CD4-positive, alpha-beta T cell treated with Interleukin-2 at 100 ng/mL for 4 hours (primary cell): ENCODE measurements around the gene CCL13.
"Not testable (repeated sequence)": the region's sequence is repeated elsewhere in the genome, so short reads cannot be mapped to it uniquely, and the experiment has no call there.

Experiments
- DNase-seq: peaks from one replicate; pipeline ENCODE4 v3.0.0-alpha.2; 2020; ENCODE audit warnings: low spot score

CCL13 gene

GRCh38 chr17:34356194-34356593, at the start of gene CCL13:
CCL13 (plus strand) TSS chr17:34356480; CDS start chr17:34356527, 47 bp downstream.
- no peak for DNase-seq

DNA sequence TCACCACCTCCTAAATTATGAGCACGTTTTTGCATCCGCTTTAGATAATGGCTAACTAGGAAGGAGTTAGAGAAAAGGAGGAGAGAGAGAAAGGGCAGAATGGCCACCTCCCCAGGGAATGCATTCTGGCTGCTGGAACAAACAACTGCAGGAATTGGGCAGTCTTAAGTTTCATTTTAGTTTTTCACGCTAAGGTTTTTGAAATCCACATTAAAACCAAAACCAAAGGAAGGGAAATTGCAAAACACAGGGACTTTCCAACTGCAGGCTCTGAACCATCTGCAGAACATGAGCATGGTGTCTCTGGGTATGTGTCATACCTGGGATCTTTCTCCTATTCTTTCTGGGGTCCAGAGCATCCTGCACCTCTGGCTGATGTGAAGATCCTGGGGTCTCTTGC, 49.2 kb upstream of the CCL13 start:
- no peak for DNase-seq

DNA sequence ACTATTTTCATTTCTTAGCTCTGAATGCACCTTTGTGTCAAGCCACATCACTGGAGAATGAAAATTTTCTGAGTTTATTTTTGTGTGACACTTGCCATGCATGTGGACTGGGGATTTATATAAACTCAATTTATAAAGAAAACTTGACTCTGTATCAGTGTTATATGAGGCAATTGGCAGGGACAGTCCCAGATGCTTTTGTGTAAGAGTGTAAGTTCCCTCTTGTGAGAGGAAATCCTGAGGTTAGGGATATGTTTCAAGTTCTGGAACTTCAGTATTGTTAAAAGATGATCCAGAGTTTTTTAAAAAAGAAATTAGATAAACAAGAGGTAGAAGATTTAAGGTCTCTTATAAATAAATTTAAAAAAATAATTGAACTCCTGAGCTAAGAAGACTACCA, 47.9 kb upstream of the CCL13 start:
- no peak for DNase-seq

- DNase-seq: no peak
Observed at GRCh38 chr17:34311291-34311690, 45.0 kb upstream of the CCL13 start.

DNA sequence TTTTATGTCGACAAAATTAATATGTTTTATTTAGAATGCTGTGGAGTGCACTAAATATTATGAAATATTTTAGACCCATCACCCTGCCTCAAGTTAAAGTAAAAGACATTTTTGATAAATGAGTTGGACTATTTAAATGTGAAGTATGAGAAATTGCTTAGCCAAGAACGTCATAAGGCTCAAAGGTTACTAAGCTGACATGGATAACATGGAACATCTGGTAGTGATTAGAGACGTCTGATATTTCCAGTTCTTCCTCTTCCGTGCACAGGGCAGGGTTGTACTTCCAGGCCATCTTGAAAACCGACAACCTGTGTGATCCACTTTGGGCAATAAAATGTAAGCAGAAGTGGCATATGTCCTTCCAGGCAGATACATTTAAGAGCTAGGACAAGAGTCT, 44.2 kb upstream of the CCL13 start:
- no peak for DNase-seq

- no peak for DNase-seq
Observed at GRCh38 chr17:34313164-34313563, 43.1 kb upstream of the CCL13 start.

DNA sequence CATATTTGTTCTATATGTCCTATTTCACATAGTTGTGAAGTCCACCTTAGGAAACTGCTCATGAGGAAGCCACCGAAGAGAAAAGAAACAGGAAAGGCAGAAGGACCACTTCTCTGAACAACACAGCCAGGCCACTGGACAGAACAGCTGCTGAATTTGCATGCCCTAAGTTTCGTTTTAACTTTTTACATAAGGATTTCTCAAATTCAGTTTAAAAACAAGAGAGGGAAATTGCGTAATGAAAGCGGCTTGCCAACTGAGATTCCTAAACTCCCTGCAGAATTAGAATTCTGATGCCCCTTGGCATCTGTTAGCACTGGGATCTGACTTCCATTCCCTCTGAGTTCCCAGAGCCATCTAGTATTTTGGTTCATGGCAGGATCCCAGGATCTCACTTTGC, 42.0 kb upstream of the CCL13 start:
- DNase-seq: no peak

- DNase-seq: no peak
Observed at GRCh38 chr17:34318474-34318873, 37.8 kb upstream of the CCL13 start.

DNA sequence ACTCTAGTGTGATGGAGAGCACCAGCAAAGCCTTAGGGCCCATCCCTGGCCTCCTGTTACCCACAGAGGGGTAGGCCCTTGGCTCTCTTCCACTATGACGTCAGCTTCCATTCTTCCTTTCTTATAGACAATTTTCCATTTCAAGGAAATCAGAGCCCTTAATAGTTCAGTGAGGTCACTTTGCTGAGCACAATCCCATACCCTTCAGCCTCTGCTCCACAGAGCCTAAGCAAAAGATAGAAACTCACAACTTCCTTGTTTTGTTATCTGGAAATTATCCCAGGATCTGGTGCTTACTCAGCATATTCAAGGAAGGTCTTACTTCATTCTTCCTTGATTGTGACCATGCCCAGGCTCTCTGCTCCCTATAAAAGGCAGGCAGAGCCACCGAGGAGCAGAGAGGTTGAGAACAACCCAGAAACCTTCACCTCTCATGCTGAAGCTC, 37.2 kb upstream of the CCL13 start, which contains the start of gene CCL8:
TSS of gene CCL8 (plus strand) at position 397 of the 445 bp plus-strand sequence. CDS start 67 bp downstream, outside the sequence.
- DNase-seq: no peak

DNA sequence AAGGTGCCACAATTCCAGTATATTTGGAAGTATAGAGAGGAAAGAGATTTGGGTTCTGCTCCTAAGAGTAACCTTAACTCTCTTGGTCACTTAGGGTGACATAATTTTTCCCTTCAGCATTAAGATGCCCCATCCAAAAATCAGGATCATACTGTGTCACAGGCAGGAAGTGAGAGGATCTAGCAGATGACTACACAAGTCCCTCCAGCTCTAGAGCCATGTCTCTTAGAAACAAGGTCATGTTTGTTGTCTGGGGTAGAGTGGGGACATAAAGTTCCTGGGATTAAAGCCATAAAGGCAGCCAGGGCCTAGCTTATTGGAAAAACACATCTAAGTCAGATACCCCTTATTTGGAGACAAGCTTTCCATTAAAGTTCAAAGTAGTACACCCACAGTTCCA, 34.3 kb upstream of the CCL13 start:
- no peak for DNase-seq

- DNase-seq: not testable (repeated sequence)
Observed at GRCh38 chr17:34327580-34327979, 28.7 kb upstream of the CCL13 start.

GRCh38 chr17:34337701-34338100, 18.6 kb upstream of the CCL13 start:
- DNase-seq: no peak

DNA sequence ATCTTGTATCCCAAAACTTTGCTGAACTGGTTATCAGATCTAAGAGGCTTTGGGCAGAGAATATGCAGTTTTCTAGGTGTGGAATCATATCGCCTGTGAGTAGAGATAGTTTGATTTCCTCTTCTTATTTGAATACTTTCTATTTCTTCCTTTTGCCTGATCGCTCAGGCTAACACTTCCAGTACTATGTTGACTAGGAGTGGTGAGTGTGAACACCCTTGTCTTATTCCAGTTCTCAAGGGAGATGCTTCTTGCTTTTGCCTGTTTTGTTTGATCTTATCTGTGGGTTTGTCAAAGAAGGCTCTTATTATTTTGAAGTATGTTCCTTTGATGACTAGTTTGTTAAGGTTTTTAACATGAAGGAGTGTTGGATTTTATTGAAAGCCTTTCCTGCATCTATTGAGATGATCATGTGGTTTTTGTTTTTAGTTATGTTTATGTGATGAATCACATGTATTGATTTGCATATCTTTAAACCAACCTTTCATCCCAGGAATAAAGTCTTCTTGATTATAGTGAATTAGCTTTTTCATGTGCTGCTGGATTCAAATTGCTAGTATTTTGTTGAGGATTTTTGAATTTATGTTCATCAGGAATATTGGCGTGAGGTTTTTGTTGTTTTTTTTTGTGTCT, 17.0 kb upstream of the CCL13 start:
- no peak for DNase-seq

GRCh38 chr17:34341916-34342315, 14.4 kb upstream of the CCL13 start:
- no peak for DNase-seq

DNA sequence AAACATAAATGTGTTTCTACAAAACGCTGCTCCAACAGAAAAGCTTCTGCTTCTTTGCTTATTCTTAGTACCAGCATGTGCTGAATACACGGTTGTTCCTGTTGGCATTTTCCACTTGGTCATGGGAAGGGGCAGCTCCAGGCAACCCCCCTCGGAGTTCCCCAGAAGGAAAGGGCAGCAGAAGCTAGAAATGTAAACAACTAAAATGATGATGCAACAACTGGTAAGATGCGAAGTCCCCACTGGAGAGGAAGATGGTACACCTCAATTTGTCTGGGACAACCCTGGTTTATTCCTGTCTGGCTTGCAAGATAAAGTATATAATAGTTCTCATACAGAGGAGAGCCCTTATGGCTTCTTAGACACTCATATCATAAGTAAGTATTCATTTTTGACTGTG, 9.2 kb upstream of the CCL13 start:
- no peak for DNase-seq

- no peak for DNase-seq
Observed at GRCh38 chr17:34349751-34350150, 6.5 kb upstream of the CCL13 start.

- no peak for DNase-seq
Observed at GRCh38 chr17:34351096-34351495, 5.2 kb upstream of the CCL13 start.

DNA sequence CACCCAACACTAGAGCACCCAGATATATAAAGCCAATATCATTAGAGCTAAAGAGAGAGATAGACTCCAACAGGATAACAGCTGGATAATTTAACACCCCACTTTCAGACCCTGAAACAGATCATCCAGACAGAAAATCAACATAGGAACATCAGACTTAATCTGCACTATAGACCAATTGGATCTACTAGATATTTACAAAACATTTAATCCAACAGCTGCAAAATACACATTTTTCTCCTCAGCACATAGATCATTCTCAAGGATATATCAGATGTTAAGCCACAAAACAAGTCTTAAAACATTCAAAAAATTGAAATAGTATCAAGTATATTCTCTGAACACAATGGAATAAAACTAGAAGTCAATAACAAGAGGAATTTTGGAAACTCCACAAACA, 4.1 kb upstream of the CCL13 start:
- DNase-seq: no peak

DNA sequence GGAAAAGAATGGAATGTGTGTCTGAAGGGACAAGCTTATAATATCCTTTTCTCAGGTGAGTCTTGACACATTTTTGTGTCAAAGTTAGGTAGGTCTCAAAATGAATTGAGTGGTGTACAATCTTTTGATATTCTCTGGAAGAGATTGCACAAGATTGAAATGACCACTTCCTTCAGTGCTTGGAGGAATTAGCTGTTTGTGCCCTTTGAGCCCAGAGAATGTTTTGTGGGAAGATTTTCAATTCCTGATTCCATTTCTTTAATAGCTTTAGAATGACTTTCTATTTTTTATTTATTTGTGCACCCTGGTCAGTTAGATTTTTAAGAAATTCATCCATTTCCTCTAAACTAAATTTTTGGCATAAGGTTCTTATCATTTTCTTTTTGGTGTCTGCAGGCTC, 1.6 kb upstream of the CCL13 start:
- DNase-seq: no peak

- no peak for DNase-seq
Observed at GRCh38 chr17:34357398-34357797, 1.1 kb downstream of the CCL13 start.

GRCh38 chr17:34358631-34359030, 2.4 kb downstream of the CCL13 start:
- DNase-seq: no peak

GRCh38 chr17:34360601-34361270, 4.5 kb downstream of the CCL13 start:
- no peak for DNase-seq

DNA sequence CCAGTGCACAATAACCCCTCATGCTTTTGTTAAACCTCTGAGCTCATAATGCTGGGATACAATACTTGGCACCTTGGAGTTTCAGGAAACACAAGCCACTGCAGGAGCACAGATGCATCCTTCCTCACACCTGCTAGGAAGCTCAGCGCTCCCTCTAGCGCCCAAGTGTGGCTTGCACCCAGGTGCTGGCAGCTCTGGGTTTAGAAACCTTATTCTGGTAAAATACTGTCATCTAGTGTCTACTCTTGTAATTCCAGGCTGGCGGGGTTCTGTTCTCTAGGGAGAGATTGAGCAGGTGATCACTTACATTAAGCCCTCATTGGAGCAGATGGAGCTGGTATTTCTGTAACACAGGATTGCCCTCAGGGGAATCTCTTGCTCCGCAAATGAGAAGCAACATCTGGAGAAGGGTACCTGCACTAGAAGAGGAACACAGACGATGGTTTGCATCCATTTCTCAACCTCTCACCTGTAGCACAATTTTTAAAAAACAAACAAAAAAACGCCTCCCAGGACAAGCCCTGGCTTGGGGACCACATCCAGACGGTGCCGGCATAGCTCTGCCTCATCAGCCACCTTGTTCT, 5.3 kb downstream of the CCL13 start:
- DNase-seq: peak; percentile 49
